HG03280 (cell line): ENCODE results near the gene SCUBE2.

Experiments used
- ATAC-seq: cut with Tn5 transposase; IDR thresholded peaks from one replicate; pipeline ENCODE4 v1.9.1; 2021; ENCODE audit warnings: mild to moderate bottlenecking, moderate library complexity; ENCODE audit not compliant: unreplicated experiment

Gene SCUBE2

DNA sequence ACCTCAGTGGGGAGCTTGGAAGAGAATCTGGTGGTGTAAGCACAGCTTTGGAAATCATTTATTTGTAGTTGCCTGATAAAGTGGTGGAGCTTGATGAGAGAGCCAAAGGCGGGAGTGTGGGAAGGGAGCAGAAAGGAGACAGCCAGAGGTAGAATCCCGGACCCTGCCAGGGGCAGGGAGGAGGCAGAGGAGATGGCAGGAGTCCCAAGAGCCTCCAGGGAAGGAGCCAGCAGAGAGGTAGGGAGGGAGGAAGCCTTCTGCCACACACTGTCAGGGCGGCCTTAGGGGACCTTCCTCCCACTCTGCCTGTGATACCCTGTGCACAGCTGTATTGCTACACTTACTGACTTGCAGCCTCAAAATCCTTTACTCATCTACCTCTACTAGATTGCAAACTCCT, 15.4 kb downstream of the SCUBE2 start:
- no peak for ATAC-seq

DNA sequence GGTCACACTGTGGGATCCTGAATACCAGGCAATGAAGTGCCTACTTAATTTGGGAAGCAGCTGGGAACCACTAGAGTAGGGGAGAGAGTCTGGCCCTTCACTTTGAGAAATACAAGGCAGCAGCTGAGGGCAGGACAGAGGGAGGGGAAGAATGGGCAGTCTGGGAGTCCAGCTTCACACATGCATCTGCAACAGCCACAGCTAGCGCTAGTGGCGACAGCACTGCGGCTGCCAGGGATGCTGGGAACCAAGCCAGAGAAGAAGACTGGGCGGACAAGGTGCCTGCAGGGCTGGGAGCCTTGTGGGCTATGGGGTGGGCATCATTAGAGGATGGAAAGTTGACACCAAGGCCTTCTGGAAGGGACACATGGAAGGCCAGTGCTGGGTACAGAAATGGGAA, 15.8 kb downstream of the SCUBE2 start:
- no peak for ATAC-seq

DNA sequence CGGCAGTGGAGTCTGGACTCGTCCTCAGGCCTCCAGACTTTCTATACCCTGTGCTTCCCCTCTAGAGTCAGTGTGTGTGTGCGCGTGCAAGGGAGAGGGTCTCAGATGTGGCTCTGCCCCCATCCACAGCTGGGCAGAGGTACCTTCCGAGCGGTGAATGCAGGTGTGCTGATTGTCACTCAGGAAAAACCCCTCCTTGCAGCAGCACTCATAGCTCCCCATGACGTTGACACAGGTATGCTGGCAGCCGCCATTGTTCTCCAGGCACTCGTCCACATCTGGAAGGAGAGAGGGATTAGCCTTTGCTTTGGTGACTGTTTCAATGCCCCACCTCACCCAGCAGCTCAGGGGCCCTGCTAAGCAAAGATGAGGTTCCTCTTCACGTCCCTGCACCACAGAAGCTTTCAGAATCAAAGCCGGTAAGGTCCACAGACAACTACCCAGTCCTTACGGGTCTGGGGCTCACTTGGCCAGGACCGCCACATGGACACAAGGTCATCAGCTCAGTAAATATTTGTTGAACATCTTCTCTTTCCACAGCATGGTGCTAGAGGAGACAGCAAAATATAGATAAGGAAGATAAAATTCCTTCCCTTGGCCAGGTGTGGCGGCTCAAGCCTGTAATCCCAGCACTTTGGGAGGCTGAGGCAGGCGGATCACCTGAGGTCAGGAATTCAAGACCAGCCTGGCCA, 16.9 kb downstream of the SCUBE2 start:
- ATAC-seq, result no peak

DNA sequence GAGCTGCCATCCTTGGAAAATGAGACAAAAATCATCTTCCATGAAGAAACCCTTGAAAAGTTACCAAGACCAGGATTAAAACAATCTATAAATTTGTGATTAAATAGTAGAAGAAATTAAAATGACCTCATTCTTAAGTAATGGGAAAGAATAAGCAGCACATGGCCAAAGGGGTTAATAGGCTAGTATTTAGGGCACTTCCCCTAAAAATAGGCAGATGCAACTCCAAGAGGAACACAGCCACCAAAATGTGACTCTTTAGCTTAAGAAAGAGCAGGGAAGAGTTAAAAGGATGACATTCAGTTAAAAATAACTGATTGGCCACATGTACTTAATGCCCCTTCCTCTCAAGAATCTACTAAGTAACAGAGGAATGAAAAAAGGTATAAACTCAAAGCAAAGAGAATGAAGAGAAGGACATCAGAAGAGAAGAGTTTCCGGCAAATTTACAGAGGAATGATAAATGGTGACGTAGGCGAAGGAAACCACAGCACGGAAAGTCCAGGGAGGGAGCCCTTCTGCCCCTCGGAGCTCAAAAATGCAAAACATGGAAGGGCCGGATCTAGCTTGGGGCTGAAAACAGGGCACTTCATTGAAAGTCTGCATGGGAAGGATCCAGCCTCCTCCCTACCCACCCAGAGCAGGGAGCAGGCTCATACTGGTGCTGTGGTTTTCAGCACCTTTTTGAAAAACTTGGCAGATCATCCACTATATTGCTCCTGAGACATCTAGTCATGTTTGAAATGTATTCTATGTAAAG, 17.8 kb downstream of the SCUBE2 start:
- ATAC-seq, result no peak

DNA sequence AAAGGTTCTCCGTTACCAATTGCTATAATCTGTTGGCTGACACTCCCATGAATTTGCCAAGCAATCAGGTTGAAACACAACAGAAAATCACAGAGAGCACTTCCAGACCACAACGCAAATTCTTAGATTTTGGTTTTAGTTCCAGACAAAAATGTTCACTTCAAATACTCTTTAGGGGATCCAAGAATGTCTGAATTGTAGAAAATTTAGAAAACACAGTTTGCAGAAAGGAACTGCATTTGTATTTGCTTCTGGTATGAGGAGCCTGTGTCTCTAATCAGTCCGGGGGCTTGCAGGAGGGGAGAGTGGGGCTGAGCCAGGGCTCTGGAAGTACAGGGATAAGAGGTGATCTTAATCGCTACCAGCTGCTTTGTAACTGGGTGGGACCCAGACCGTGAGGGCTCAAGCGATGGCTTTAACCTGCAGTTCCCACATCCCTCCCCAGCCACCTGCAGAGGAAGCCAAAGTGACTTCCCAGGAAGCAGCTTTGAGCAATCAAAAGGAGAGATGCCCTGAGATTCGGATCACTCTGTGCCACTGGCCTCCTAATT, 18.7 kb downstream of the SCUBE2 start:
- ATAC-seq, result no peak

DNA sequence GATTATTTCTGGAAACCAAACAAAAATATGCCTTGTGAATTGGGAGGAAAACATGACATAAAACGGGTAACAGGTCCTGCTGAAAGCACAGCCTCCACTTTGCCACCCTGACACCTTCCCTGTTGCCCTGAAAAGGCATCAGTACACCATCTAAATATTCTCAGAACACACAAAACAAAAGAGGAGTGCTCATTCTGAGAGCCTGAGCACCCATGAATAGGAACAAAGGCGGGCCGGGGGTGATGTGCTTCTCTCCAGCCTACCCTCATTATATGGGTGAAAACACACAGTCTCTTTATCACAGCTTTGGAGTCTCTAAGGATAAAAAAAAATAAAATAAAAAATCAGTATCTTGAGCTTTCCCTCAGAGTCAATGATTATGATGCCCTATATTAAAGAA, 19.7 kb downstream of the SCUBE2 start:
- no peak for ATAC-seq

DNA sequence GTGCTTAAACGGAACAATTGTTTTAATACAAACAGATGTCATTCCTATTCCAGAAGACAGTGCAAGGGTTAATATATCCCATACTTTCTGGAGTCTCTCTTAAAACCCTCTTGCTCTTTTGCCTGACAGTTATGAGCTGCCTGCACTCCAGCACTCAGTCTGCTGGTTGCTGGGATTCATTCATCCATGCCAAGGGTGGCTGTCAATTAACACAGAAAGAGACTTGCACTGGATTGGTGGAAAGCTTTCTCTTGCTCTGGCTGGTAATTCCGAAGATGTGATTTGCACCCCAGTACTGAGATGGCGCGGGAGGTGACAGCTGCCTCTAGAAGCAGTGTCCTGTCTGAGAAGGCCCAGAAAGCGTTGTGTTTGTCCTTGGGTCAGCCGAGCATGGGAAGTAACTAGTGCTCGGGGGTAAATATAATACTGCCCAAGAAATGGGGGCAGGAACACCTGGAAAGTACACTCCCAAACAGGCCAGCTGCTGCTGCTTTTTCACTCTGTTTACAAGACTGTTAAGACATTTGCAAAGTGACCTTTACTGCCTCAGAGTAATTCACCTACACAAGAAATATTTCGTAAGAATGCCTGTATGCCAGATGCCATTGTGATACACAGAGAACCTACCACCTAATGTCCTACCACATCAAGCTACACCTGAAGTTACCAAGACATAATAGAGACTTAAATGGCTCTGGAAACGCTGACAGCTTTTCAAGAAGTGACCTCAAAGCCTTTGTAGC, 20.5 kb downstream of the SCUBE2 start:
- no peak for ATAC-seq

DNA sequence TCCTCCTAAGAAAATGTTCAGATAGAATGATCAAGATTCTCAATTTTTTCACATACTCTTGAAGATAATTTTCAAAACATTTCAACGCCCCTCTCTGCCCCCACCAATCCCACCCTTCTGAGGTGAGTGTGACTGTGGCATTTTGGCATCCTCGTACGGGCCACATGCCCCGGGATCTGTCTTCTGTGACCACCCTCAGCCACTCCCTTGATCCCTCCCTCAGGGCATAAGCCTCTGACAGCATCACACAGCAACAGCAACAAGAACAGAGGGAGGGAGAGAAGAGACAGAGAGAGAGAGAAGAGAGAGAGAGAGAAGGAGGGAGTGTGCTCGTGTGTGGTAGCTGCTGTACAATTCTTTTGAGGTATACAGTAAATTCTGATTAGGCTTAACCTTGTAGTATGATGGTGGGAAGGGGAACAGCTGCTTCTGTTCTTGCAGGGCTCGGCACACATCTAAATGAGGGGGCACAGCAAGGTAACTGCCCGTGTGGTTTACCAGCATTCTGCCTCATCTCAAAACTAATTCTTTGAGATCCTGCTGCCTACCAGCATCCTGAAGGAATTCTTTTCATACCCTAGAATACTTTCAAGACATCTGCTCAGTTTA, 21.4 kb downstream of the SCUBE2 start:
- ATAC-seq, result no peak

DNA sequence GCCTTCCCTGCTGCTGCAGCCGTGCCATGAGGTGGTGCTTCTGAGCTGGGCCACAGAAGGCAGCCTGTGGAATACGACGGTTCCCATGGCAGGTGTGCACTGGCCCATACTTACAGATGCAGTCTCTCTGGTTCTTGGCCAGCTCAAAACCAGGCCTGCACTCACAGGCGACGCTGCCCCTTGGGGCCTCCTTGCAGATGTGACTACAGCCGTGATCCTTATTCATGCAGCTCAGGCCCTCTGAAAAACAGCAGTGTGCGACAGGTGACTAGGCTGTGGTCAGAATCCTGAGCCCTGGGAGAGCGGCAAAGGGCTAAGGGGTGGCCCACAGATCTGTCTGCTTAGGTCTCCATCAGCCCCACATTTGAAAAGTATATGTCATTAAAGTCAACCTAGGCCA, 22.1 kb downstream of the SCUBE2 start:
- ATAC-seq, result no peak

DNA sequence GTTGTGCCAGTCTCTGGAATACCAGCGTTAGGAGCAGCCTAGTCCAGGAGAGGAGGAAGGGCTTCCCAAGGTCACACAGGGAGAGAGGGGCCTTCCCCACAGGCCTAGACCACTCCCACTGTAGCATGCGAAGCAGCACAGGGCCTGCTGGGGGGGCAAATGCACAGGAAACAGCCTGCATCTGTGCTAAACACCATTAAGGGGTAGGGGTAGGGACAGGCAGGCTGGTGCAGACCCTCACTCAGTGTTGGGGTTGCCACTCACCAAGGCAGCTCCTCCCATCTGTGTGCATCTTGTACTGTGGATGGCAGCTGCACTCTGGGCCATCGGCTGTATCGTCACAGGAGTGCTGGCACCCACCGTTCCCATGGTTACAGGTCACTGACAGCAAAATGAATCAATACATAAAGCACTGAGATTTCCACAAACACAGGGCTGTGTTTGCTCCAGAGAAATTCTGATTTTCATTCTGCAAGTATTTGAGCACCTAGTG, 24.9 kb downstream of the SCUBE2 start:
- ATAC-seq, result no peak

DNA sequence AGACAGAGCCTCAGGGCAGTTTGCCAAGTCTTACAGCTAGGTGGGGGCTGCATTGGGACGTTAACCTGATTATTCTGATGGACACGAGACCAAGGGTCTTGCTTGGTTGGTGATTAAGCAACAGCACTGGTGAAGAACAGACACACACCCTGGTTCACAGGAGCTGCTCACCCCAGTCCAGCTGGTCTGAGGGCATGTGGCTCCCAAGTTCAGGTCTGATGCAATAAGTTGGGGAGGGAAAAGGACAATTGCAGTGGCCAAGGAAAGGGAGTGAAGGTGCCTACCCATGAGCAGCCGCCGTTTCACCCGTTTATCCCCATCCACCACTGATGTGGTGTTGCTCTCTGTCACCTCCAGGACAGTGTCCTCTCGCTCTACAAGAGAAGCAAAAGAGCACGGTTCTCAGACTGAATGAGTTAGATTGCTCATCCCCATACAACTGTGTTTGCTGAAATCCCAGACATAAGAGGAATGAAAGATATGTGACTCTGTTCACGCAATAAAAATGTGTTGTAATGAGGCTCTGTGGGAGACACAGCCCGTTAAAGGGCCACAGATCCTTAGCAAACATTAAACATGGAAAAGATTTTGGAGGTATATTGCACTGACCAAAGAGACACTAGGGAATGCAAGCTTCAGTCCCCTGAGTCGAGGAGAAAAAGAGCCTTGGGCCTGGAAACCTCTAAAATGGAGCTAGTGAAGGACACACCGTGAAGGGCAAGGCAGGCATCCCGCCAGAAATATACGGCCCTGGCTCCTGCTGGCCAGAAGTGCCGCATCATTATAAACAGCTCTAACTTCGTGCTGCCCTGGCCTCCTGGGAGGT, 25.6 kb downstream of the SCUBE2 start:
- ATAC-seq, result no peak

DNA sequence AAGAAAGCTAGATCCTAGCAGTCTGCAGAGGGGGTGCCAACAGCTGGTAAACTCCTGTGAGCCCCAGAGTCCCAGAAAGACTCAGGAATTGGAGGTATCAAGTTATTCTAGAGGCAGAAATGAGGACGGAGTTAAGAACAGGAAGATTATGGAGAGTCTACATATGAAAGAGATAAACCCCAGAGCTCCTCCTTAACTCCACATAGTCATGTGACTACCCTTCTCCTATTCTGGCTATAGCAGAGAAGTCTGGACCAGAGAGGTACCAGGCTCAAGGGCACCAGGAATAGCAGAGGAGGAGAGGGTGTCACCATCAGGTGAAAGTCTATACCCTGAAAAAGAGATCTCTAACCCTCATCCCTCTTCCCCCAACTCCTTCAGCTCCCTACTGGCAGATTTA, 29.6 kb downstream of the SCUBE2 start:
- no peak for ATAC-seq

DNA sequence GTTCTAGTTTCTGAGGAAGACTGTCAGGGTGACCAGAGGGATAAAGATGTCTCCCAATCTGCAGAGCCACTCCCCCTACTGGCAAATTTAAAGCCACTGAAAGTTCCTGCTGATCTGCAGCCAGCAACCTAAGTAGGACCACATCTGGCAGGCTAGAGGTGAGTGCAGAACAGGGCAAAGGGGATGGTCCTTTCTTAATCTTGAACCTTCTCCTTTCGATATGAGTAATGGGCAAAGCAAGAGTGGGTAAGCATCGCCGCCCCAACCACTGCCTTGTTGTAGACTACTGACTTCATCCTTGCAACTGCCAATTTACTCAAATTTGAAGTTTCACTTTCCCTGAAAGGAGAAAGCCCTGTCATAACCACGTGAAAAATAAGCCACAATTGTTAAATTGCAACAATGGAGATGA, 30.7 kb downstream of the SCUBE2 start:
- ATAC-seq, result peak; percentile 92

DNA sequence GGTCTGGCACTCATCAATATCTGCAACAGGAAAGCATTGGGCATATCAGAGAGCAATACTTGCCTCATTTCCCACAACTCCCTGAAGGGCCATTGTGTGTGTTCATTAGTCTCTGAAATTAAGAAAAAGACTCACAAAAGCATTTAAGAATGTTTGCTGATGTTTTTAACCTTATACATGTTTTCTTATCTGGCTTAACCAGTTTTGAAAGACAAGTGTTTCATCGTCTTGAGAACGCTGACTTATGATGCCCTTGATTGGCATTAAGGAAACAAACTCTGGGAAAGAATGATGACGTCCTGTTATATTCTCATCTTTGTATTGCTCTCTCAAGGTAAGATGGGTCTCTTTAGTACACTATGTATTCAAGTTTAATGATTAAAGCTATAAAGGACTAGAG, 32.0 kb downstream of the SCUBE2 start:
- ATAC-seq, result no peak

DNA sequence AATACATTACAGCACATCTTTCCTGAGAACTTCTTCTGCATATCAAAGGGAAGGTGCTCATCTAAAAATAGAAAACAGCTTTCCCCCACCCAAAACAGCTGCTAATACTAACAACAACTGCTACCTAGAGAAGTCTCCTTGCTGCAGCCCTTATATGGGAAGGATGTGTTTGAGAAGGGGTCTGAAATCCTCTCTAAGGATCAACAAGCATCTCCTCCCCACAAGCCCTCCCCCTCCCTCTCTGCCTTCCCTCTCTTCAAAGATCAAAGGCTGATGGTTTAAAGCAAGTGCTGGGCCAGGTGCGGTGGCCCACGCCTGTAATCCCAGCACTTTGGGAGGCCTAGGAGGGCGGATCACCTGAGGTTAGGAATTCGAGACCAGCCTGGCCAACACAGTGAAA, 33.5 kb downstream of the SCUBE2 start:
- ATAC-seq, result no peak

DNA sequence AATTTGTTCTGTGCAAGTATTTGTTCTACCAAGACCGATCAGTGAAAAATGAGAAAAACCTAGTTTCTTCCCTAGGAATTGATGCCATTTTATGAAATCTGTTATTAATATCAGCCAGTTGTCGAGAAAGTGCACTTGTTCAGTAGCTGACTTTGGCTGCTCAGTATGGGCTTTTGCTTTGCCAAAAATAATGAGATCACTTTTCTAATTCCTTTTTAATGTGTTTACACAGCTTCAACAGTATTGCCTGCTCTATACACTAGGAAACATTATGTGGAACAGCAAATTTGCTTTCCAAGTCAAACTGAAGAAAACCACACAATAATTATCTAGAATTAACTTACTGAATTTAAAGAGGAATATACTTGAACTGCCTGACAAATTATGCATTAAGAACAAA, 34.4 kb downstream of the SCUBE2 start:
- ATAC-seq, result no peak

DNA sequence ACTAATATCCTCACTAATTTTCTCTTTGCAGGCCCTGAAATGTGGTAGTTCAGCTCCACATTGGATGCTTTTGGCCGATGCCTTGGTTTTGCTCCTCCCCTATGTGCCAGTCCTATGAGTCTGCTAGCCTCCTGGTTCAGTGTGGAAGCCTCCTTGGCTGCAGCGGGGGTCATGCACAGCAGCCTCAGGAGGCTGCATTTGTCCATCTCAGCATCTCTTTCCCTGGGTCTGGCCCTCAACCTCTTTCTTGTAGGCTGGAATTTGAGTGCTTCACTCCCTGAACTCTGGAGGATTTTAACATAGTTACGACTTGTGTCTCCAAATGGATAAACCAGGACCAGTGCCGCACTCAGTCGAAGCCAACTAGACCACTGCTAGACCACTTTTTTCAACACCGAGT, 34.9 kb downstream of the SCUBE2 start:
- no peak for ATAC-seq

DNA sequence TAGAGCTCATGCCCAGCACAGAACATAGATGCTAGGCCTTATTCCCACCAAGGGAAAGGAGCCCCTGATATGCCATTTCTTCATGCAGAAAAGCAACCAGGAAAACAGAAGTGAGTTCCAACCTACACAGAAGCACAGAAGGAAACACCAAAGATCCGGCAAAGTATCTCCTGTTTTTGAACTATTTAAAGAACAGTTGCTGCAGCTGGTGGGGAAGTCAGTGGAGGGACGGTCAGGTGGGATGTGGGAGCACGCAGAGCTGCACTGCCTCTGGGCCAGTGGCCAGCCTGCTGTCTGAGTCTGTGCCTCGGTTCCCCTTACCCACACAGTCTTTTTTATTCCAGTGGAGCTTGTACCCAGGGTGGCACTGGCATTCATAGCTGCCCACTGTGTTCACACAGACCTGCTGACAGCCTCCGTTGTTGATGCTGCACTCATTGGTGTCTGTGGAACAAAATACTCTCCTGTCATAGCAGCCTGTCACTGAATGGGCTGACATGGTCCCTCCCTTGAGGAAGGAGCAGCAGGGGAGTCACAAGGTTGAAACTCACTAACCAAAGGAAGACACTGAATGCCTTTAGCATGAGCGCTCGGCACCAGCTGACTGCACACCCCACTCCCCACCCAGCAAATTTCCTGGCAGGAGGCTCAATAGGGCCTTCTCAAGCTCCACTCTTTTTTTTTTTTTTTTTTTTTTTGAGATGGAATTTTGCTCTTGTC, 37.9 kb downstream of the SCUBE2 start:
- ATAC-seq, result no peak

DNA sequence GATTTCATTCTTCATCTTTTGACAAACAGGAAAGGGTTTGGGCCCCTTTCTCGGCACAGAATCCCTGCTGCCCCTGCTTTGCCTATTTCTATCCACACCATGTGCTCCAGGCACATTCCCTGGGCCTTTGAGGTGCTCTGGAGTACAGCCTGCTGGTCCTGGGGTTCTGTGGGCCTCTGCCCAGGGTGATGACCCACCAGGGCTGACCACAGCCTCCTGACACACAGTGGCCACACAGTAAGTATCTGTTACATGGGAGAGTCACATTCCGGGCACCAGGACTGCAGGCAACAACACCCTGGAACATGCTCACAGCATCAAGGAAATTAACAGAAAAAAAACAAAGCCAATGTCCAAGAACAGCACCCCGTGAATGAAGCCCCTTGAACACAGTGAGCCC, 39.1 kb downstream of the SCUBE2 start:
- ATAC-seq, result no peak

DNA sequence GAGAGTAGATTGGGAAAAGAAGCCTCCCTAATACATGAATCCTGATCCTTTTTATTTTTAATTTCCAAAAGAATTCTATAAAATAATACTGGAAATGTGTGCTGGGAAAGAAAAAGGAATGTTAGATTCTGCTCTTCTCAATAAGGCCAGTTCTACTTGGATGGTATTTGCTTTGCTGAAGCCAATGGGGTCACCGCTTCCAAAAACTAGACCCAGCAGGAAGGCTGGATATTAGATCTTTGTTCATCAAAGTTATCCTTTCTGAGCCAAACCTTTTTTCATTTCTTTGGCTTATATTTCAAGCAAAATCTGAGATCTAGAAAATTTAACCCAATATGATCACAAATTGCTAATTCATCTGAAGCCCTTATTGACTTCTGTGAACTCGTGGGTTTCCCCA, 41.4 kb downstream of the SCUBE2 start:
- ATAC-seq, result no peak
